Activated CD8-positive, alpha-beta memory T cell treated with anti-CD3 and anti-CD28 coated beads, Interleukin-2, amount 50 U/mL, for 24 hours (primary cell): ENCODE measurements around the gene SCN3A.

Source experiments
- DNase-seq: peaks from one replicate; pipeline ENCODE4 v3.0.0-alpha.2; 2020; ENCODE audit errors: extremely low read depth

The SCN3A gene

DNA sequence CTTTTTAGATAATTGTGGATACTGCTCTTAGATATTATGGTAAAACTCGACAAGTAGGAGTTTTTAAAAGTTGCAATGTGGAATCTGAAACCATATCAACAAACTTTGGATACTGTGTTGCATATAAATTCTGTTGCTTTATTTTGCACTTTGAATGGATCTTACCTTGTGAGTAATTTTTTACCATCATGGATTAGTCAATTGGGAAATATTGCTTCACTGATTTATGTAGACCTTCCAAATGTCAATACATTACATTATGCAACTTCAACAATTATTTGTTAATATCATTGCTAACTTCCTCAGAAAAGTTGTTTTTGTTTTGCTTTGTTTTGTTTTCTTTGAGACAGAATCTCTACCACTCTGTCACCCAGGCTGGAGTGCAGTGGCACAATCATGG is 146.5 kb downstream of the SCN3A start:
- no peak for DNase-seq

DNA sequence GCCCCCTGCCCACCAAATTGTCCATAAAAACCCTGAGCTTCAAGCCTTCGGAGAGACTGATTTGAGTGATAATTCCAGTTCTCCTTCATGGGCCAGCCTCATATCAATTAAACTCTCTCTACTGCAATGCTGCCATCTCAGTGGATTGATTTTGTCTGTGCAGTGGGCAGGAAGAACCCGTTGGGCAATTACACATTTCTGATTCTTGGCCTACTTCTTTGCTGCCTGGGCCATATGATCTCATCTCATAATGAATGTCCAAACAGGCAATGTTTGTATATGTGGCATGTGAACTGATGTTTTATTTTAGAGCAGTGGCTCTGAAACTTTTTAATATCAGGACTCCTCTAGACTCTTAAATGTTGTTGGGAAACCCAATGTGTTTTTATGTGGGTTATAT is 147.3 kb downstream of the SCN3A start:
- no peak for DNase-seq

DNA sequence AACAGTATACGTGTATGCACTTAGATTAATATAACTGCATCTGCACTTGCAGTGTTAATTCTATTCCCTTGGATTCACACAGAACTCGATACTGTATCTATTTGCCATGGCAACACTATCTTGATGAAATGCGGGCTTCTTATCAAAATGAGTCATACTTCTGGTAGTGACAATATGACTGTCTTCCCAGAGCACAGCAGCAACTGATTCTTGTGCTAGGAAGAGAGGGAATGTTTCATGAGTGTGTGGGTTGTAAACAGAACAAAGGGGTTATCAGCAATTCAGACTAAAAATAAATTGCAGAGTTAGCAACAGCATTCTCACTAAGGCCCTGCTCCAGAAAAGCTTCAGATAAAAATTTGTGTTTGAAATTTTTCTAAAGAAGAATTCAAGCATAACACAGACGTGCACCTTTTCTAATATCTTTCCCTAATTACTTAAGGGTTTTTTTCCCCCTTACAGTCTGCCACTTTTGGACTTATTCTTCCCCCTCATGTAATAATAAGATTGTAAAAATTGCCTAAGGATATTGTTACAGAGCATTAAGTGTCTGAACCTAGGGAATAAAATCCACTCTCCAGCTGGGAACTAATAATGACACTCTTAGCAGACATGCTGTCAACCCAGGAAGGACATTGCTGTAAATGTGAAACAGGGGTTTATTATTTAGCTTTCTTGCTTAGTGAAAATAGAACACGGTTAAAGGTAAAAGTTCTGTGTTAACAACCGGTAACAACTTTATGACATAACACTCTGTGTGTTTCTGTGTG is 148.6 kb downstream of the SCN3A start:
- no peak for DNase-seq

DNA sequence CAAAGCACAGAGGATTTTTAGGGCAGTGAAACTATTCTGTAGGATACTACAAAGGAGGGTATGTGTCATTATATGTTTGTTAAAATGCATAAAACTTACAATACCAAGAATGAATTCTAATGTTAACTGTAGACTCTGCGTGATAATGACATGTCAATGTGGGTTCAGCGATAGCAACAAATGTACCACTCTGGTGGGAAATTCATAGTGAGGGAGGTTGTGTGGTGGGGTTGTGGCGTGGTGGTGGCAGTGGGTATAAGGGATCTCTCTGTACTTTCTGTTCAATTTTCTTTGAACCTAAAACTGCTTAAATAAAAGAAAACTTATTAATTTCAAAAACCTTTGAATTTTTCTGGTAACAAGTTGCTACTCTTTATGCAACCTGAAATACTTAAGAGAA is 149.2 kb downstream of the SCN3A start:
- DNase-seq, result no peak

DNA sequence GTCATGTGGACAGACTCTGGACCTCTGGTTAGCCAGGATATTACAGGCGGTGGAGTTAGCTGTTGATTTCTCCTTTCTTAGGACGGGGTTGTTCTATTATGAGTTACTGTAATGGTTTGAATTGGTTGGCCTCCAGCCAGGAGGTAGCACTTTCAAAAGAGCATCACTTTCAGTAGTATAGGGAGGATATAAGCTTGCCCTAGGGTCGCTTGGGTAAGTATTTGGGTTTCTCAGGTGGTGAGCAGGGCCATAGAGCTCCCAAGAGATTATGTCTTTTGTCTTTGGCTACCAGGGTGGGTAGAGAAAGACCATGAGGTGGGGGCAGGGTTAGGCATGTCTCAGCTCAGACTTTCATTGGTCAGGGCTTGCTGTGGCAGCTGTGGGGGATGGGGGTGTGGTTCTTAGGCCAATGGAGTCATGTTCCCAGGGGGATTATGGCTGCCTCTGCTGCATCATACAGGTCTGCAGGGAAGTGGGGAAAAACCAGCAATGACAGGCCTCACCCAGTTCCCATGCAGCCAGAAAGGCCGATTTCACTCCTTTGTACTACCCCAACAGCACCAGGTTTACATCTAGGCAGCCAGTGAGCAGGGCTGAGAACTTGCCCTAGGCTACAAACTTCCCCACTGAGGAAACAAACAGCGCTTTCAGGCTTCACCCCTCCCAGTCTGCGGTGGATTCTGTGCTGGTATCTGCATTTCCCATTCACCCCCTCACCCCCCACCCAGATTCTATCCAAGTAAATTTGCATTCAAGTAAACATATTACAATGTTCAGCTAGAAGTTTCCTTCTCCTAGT is 159.1 kb downstream of the SCN3A start:
- no peak for DNase-seq
